Tibial artery (tissue), 4 donors: Measurements from ENCODE around the gene NDUFB2.
"Not testable (repeated sequence)": the region's sequence is repeated elsewhere in the genome, so short reads cannot be mapped to it uniquely, and the experiment has no call there.

Source experiments
- DNase-seq, 2 donors: peaks; one replicate each; pipeline ENCODE4 v3.0.0-alpha.2; 2019
- H3K27ac ChIP-seq, 2 donors: fragments of 200-600 bp; sonication (generic) in 1 of 2; 1 replicate in 1 of 2; 2 replicates in 1 of 2; pipeline ENCODE4 v1.5.1; 2018 to 2019; ENCODE audit warnings: mild to moderate bottlenecking in 1 of 2
- H3K27me3 ChIP-seq, 2 donors: fragments of 200-600 bp; sonication (generic) in 1 of 2; one replicate each; pipeline versions ENCODE4 v1.5.1 to v1.6.0; 2016 to 2019
- H3K36me3 ChIP-seq, 3 donors: fragments of 200-600 bp; sonication (generic) in 2 of 3; one replicate each; pipeline ENCODE4 v1.5.1; 2016 to 2019; ENCODE audit warnings: mild to moderate bottlenecking in 2 of 3
- H3K4me1 ChIP-seq, 4 donors: fragments of 200-600 bp; sonication (generic) in 2 of 4; 1 replicate in 3 of 4; 2 replicates in 1 of 4; pipeline ENCODE4 v1.5.1; 2016 to 2019
- H3K4me3 ChIP-seq, 2 donors: fragments of 200-600 bp; sonication (generic) in 1 of 2; 1 replicate in 1 of 2; 2 replicates in 1 of 2; pipeline ENCODE4 v1.5.1; 2018 to 2019; ENCODE audit warnings: mild to moderate bottlenecking in 2 of 2
- H3K9me3 ChIP-seq, 3 donors: fragments of 200-600 bp; sonication (generic) in 1 of 3; one replicate each; pipeline ENCODE4 v1.5.1; 2016 to 2019
- CTCF ChIP-seq, 2 experiments: fragments of 200-600 bp in 1 of 2; fragments of 450-650 bp in 1 of 2; IDR thresholded peaks; one replicate each; pipeline ENCODE4 v1.5.1; 2017 to 2019; ENCODE audit warnings: antibody characterized with exemption in 2 of 2, mild to moderate bottlenecking in 1 of 2, moderate library complexity in 1 of 2
- intact Hi-C: fragments of 100-400 bp; cut with DNase I; formaldehyde crosslinking; loops from one replicate; pipeline ENCODE4 v1.15.0; 2023; ENCODE audit warnings: low total_unique reads

The NDUFB2 gene

GRCh38 chr7:140676306-140676705, 20.2 kb upstream of the NDUFB2 start:
- intact Hi-C loops = loop anchor here (10.0 kb wide), 1 partner anchor 248 kb away; the partner anchor contains the start of gene BRAF

GRCh38 chr7:140676956-140677355, 19.6 kb upstream of the NDUFB2 start:
- peaks cover 6 to 55% (median 21%) of the 10 kb centered on the region in 3 donors for H3K36me3 ChIP-seq
- intact Hi-C loops = loop anchor here (10.0 kb wide), 1 partner anchor 248 kb away; the partner anchor contains the start of gene BRAF
- DNase-seq = peak in 1 of 2 donors; percentile 41
- peaks cover 0 to 32% (median 18%) of the 10 kb centered on the region in 4 donors for H3K4me1 ChIP-seq
- not testable (repeated sequence) for H3K27ac ChIP-seq, H3K9me3 ChIP-seq, H3K4me3 ChIP-seq, H3K27me3 ChIP-seq

More at GRCh38 chr7:140676306-140676705, 20.2 kb upstream of the NDUFB2 start:
- Histone ChIP-seq H3K27ac (no peak overlapping the region), H3K9me3 (no peaks in the 10 kb centered on the region), H3K27me3 (no peaks in the 10 kb centered on the region), H3K4me1 (peaks cover 0 to 32% (median 19%) of the 10 kb centered on the region in 4 donors), H3K36me3 (peaks cover 0 to 48% (median 16%) of the 10 kb centered on the region in 3 donors), H3K4me3 (no peak overlapping the region)
- peak in 1 of 2 donors; percentile 33 for DNase-seq
- TF ChIP-seq CTCF (IDR thresholded peaks at IDR 0.05) = no peak

GRCh38 chr7:140677496-140677895, 19.0 kb upstream of the NDUFB2 start:
- no peak overlapping the region for H3K27ac ChIP-seq
- H3K4me1 ChIP-seq = peaks cover 0 to 26% (median 13%) of the 10 kb centered on the region in 4 donors
- peaks cover 12 to 60% (median 25%) of the 10 kb centered on the region in 3 donors for H3K36me3 ChIP-seq
- no peaks in the 10 kb centered on the region for H3K9me3 ChIP-seq
- no peaks in the 10 kb centered on the region for H3K27me3 ChIP-seq
- DNase-seq = peak in 1 of 2 donors; percentile 19
- intact Hi-C loops = loop anchor here (10.0 kb wide), 1 partner anchor 247 kb away; the partner anchor contains the start of gene BRAF
- no peak for TF ChIP-seq CTCF (IDR thresholded peaks at IDR 0.05)
- no peak overlapping the region for H3K4me3 ChIP-seq

GRCh38 chr7:140678081-140678815, 18.3 kb upstream of the NDUFB2 start:
- intact Hi-C loops = loop anchor here (10.0 kb wide), 1 partner anchor 247 kb away; the partner anchor contains the start of gene BRAF
- peaks cover 0 to 23% (median 13%) of the 10 kb centered on the region in 4 donors for H3K4me1 ChIP-seq
- peaks cover 15 to 66% (median 28%) of the 10 kb centered on the region in 3 donors for H3K36me3 ChIP-seq

GRCh38 chr7:140678816-140679130, 17.7 kb upstream of the NDUFB2 start:
- DNase-seq = peak in 1 of 2 donors; percentile 53
- peaks cover 0 to 19% (median 11%) of the 10 kb centered on the region in 4 donors for H3K4me1 ChIP-seq
- peaks cover 20 to 71% (median 32%) of the 10 kb centered on the region in 3 donors for H3K36me3 ChIP-seq
- H3K27me3 ChIP-seq = no peaks in the 10 kb centered on the region
- no peaks in the 10 kb centered on the region for H3K9me3 ChIP-seq
- H3K4me3 ChIP-seq = no peak overlapping the region
- intact Hi-C loops = loop anchor here (10.0 kb wide), 1 partner anchor 246 kb away; the partner anchor contains the start of gene BRAF
- H3K27ac ChIP-seq = no peak overlapping the region
- no peak for TF ChIP-seq CTCF (IDR thresholded peaks at IDR 0.05)

More at GRCh38 chr7:140678081-140678815, 18.3 kb upstream of the NDUFB2 start:
- H3K27me3 ChIP-seq = no peaks in the 10 kb centered on the region
- DNase-seq = peak in 1 of 2 donors; percentile 43
- TF ChIP-seq CTCF (IDR thresholded peaks at IDR 0.05) = no peak
- no peaks in the 10 kb centered on the region for H3K9me3 ChIP-seq
- no peak overlapping the region for H3K27ac ChIP-seq
- H3K4me3 ChIP-seq = no peak overlapping the region

- H3K4me1 ChIP-seq = peaks cover 0 to 15% (median 10%) of the 10 kb centered on the region in 4 donors
- peak in 1 of 2 donors; percentile 47 for DNase-seq
- no peaks in the 10 kb centered on the region for H3K27me3 ChIP-seq
- no peak overlapping the region for H3K4me3 ChIP-seq
- no peak for TF ChIP-seq CTCF (IDR thresholded peaks at IDR 0.05)
- intact Hi-C loops = loop anchor here (10.0 kb wide), 1 partner anchor 246 kb away; the partner anchor contains the start of gene BRAF
- no peaks in the 10 kb centered on the region for H3K9me3 ChIP-seq
- peaks cover 22 to 75% (median 32%) of the 10 kb centered on the region in 3 donors for H3K36me3 ChIP-seq
- no peak overlapping the region for H3K27ac ChIP-seq
Measured at GRCh38 chr7:140679186-140679585, 17.3 kb upstream of the NDUFB2 start.
